OCI-LY7 (cell line): ENCODE data around the gene TAS2R7.

Experiments
- EZH2phosphoT487 ChIP-seq: fragments of 200-600 bp; sonication (generic); IDR thresholded peaks from 2 replicates; pipeline ENCODE4 v1.6.1; 2018; ENCODE audit warnings: low read depth, borderline replicate concordance, mild to moderate bottlenecking, mixed run types, antibody characterized with exemption, low read length, moderate library complexity, mixed read lengths
- TF ChIP-seq, protein P1 (sequence below): fragments of 200-600 bp; sonication (generic); conservative IDR thresholded peaks from 2 replicates; pipeline ENCODE4 v1.5.1; 2014; ENCODE audit warnings: mild to moderate bottlenecking, antibody characterized with exemption, low read length, moderate library complexity, mixed read lengths

DNA sequence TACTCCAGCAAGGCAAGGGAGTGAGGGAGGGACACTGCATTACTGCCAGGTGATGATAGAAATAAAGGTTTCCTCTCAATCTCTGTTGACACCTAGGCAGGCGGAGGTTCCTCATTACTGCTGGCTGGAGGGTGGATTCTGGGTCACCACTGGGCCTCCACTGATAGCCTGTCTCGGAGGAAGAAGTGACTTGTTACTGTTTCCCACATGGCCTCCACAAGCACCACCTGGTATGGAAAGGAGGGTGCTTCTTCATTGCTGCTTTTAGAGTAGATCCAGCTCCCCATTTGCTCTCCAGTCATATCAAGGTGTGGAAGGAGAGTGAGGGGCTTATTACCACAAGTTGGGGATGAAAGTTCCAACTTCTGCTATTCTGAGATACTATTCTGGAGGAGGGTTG is 40.4 kb upstream of the TAS2R7 start:
- TF ChIP-seq, protein P1, sequence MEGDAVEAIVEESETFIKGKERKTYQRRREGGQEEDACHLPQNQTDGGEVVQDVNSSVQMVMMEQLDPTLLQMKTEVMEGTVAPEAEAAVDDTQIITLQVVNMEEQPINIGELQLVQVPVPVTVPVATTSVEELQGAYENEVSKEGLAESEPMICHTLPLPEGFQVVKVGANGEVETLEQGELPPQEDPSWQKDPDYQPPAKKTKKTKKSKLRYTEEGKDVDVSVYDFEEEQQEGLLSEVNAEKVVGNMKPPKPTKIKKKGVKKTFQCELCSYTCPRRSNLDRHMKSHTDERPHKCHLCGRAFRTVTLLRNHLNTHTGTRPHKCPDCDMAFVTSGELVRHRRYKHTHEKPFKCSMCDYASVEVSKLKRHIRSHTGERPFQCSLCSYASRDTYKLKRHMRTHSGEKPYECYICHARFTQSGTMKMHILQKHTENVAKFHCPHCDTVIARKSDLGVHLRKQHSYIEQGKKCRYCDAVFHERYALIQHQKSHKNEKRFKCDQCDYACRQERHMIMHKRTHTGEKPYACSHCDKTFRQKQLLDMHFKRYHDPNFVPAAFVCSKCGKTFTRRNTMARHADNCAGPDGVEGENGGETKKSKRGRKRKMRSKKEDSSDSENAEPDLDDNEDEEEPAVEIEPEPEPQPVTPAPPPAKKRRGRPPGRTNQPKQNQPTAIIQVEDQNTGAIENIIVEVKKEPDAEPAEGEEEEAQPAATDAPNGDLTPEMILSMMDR: no peak
- no peak for TF ChIP-seq EZH2phosphoT487
